ENCODE measurements around the gene SCRN2. TPM values are rescaled to one million over a fixed set of nuclear protein-coding genes. Genes with fewer than 3 reads are reported as not detected.
A peak's percentile ranks its signal among the peaks of the same experiment; 100 is the strongest.

Gene SCRN2
- total RNA-seq, 1 donor from 2014 or later: 30.5 TPM

DNA sequence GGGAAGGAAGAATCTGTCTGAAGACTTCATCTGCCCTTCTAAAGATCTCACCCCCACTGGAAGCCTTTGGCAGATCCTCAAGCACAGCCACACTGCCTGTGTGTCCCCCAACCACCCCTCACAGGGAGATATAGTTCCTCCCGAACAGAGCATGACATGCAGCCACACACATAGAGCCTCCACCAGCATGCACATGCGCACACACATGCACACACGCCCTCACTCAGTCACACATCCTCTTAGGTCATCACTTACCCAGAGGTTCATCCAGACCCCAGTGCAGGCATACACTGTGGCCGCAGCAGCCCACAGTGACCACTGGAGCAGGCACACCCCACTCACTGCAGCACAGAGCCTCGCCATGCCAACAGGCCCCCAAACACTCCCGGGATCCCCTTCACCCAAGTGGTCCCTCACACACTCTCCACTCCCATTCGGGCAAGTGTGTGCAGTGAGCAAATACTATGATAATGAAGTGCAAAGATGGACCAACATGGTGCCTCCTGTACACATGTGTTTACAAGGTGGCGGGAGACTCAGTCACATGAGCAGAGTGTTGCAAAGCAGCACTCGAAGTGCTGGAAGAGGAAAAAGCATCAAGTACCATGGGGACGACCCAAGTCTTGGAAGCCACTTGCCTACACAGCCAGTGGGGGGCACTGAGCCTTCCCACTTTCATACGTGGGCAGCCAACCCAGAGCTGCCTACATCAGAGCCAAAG is 26.9 kb upstream of the SCRN2 start:
- no peak for ATAC-seq
- Histone ChIP-seq H3K27ac (no peak overlapping the region), H3K4me1 (no peaks in the 10 kb centered on the region), H3K9me3 (no peaks in the 10 kb centered on the region), H3K27me3 (peaks cover 17% of the 10 kb centered on the region), H3K4me3 (no peak overlapping the region), H3K36me3 (no peaks in the 10 kb centered on the region)
- no peak for DNase-seq
- intact Hi-C loops (cut with DNase I): no loop called here
- TF ChIP-seq, protein P1, sequence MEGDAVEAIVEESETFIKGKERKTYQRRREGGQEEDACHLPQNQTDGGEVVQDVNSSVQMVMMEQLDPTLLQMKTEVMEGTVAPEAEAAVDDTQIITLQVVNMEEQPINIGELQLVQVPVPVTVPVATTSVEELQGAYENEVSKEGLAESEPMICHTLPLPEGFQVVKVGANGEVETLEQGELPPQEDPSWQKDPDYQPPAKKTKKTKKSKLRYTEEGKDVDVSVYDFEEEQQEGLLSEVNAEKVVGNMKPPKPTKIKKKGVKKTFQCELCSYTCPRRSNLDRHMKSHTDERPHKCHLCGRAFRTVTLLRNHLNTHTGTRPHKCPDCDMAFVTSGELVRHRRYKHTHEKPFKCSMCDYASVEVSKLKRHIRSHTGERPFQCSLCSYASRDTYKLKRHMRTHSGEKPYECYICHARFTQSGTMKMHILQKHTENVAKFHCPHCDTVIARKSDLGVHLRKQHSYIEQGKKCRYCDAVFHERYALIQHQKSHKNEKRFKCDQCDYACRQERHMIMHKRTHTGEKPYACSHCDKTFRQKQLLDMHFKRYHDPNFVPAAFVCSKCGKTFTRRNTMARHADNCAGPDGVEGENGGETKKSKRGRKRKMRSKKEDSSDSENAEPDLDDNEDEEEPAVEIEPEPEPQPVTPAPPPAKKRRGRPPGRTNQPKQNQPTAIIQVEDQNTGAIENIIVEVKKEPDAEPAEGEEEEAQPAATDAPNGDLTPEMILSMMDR (IDR thresholded peaks at IDR 0.05): no peak

DNA sequence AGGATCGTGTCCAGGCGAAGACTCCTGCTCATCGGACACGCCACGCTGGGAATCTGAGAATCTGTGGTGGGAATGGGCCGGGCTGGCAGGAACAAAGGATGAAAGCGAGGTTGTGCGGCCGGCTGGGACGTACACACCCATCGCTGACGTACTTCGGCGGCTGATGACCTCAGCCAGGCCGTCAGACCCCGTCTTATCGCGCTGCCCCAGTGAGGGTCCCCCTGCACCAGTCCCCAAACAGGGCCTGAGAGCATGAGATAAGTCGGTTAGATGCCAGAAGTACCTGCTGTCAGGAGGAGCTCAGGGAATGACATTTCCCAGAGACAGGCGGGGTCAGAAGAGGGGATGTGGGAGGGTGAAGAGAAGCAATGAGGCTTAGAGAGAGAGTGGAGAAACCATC is 25.9 kb upstream of the SCRN2 start:
- ATAC-seq: no peak
- Histone ChIP-seq H3K4me1 (no peaks in the 10 kb centered on the region), H3K9me3 (no peaks in the 10 kb centered on the region), H3K4me3 (no peak overlapping the region), H3K36me3 (no peaks in the 10 kb centered on the region), H3K27me3 (peaks cover 7% of the 10 kb centered on the region), H3K27ac (no peak overlapping the region)
- no peak for DNase-seq
- intact Hi-C loops (cut with DNase I): no loop called here
- TF ChIP-seq, protein P1 (IDR thresholded peaks at IDR 0.05): no peak

DNA sequence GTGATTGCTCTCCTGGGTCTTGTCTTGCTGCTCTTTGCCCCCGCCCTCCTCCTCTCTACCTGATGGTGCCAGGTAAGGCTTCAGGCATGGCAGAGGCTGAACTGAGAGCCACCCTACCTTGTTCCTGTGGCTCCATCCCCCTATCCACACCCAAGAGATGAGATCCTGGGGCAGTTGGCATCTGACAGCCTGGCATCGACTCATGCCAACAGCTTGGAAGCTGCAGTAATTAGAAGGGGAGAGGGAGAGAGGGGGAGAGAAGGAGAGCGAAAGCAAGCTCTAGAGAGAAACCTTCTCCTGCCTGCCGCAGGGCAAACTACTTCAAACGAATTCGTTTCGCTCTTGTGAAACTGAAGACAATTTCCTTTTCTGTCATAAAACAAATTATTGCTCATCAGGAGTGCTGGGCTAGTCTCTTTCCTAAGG is 23.7 kb upstream of the SCRN2 start:
- no peak overlapping the region for H3K27ac ChIP-seq
- ATAC-seq: no peak
- no peak for DNase-seq

DNA sequence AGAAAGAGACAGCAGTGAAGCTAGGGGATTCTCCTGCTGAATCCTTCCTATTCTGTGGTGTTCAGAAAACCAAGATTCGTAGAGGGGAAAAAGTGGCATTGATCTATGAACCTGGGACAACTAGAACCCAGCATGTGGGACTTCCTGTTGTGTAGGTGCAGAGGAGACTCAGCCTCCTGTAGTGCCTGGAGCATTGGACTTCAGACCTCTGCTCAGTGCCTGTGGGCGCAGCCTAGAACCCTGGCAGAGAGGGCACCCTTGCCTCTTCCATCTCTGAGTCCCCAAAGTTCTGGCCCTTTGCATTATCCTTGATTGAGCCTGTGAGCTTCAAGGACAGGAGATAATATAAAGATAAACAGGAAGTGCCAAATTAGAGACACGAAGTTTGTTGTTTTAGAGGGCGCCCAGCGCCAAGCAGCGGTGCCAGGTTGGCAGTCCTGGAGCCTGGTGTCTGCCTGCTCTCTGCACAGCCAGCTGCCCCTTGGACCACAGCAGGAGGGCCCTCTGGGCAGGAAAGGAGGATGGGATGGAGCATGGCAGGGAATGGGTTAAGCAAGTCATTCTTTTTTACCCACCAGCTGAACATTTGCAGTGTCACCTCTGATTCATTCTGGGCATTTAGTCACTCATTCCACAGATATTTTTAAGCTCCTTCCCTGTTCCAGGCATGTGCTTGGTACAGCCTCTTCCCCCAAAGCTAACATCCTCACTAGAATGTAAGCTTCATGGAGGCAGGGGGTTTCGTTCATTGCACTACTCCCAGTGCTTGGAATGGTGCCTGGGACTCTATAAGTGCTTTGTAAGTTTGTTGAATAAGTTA is 21.8 kb upstream of the SCRN2 start:
- Histone ChIP-seq H3K9me3 (no peaks in the 10 kb centered on the region), H3K4me1 (no peaks in the 10 kb centered on the region), H3K27me3 (no peaks in the 10 kb centered on the region), H3K36me3 (no peaks in the 10 kb centered on the region), H3K4me3 (no peak overlapping the region), H3K27ac (no peak overlapping the region)
- no peak for DNase-seq
- intact Hi-C loops (cut with DNase I): no loop called here
- TF ChIP-seq, protein P1 (IDR thresholded peaks at IDR 0.05): no peak
- ATAC-seq: peak; percentile 21

More for the DNA sequence above, 23.7 kb upstream of the SCRN2 start:
- no peaks in the 10 kb centered on the region for H3K4me1 ChIP-seq
- no peaks in the 10 kb centered on the region for H3K9me3 ChIP-seq
- H3K4me3 ChIP-seq: no peak overlapping the region
- H3K36me3 ChIP-seq: no peaks in the 10 kb centered on the region
- intact Hi-C loops (cut with DNase I): no loop called here
- TF ChIP-seq, protein P1 (IDR thresholded peaks at IDR 0.05): no peak
- no peaks in the 10 kb centered on the region for H3K27me3 ChIP-seq

DNA sequence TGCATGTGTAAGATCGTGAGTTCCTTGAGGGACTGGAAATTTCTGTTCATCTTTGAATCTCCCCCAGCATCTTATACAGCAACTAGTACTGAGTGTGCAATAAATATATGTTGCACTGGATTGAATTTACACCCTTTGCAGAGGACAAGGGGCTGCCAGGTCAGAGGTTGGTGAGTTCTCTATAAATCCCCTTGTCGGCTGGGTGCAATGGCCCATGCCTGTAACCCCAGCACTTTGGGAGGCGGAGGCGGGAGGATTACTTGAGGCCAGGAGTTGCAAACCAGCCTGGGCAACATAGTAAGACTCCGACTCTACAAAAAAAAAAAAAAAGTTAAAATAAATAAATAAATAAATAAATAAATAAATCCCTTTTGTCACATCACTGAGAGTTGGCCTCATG is 19.3 kb upstream of the SCRN2 start:
- H3K27me3 ChIP-seq: peaks cover 5% of the 10 kb centered on the region
- H3K27ac ChIP-seq: no peak overlapping the region
- H3K4me1 ChIP-seq: no peaks in the 10 kb centered on the region
- no peak overlapping the region for H3K4me3 ChIP-seq
- TF ChIP-seq, protein P1 (IDR thresholded peaks at IDR 0.05): no peak
- no peaks in the 10 kb centered on the region for H3K36me3 ChIP-seq
- no peak for ATAC-seq
- no peaks in the 10 kb centered on the region for H3K9me3 ChIP-seq
- DNase-seq: no peak
- intact Hi-C loops (cut with DNase I): no loop called here
